Esophagus (tissue), 2 donors: ENCODE data around the gene POU2F3. TPM values are rescaled to one million over a fixed set of nuclear protein-coding genes. Genes with fewer than 3 reads are reported as not detected.

Experiments
- H3K27ac ChIP-seq, 2 donors: one replicate each; pipeline ENCODE4 v1.5.1; 2013; ENCODE audit warnings: low read depth in 2 of 2, mild to moderate bottlenecking in 2 of 2, inconsistent platforms in 1 of 2, low read length in 1 of 2, moderate library complexity in 1 of 2
- H3K27me3 ChIP-seq, 2 donors: one replicate each; pipeline ENCODE4 v1.6.1; 2013; ENCODE audit warnings: low read length in 2 of 2, control low read depth in 1 of 2, mild to moderate bottlenecking in 1 of 2; ENCODE audit not compliant: insufficient read depth in 2 of 2, control insufficient read depth in 1 of 2
- H3K36me3 ChIP-seq, 2 donors: one replicate each; pipeline ENCODE4 v1.6.1; 2013; ENCODE audit warnings: low read length in 1 of 2; ENCODE audit not compliant: control insufficient read depth in 2 of 2, insufficient read depth in 2 of 2
- H3K4me1 ChIP-seq, 2 donors: one replicate each; pipeline ENCODE4 v1.6.1; 2013; ENCODE audit warnings: low read length in 1 of 2; ENCODE audit not compliant: control insufficient read depth in 2 of 2, insufficient read depth in 2 of 2
- H3K4me3 ChIP-seq, 2 donors: one replicate each; pipeline ENCODE4 v1.5.1; 2013; ENCODE audit warnings: low read length in 2 of 2, mild to moderate bottlenecking in 2 of 2, low read depth in 1 of 2, moderate library complexity in 1 of 2
- H3K9me3 ChIP-seq, 2 donors: one replicate each; pipeline ENCODE4 v1.6.1; 2013; ENCODE audit warnings: mild to moderate bottlenecking in 2 of 2, low read depth in 1 of 2, low read length in 1 of 2, moderate library complexity in 1 of 2; ENCODE audit not compliant: control insufficient read depth in 2 of 2, insufficient read depth in 1 of 2
- WGBS, 2 donors: extraction: QIAGEN DNeasy Blood & Tissue Kit; methylation state at CpG; one replicate each; pipeline ENCODE4 v1.1.7; 2013; 5-methylcytosine and 5-hydroxymethylcytosine counted together
- polyA plus RNA-seq, 2 donors: library from polyadenylated mRNA; stranded (reverse); fragments of 200-250 nt; gene quantifications; one replicate each; pipeline ENCODE4 v1.2.3, GENCODE V29; 2013
- donor health status: healthy with polysubstance abuse.
- donor health status: Bipolar disorder and iron deficiency.

POU2F3 gene
- polyA plus RNA-seq, 2 donors: 3.1 to 4.5 TPM

DNA sequence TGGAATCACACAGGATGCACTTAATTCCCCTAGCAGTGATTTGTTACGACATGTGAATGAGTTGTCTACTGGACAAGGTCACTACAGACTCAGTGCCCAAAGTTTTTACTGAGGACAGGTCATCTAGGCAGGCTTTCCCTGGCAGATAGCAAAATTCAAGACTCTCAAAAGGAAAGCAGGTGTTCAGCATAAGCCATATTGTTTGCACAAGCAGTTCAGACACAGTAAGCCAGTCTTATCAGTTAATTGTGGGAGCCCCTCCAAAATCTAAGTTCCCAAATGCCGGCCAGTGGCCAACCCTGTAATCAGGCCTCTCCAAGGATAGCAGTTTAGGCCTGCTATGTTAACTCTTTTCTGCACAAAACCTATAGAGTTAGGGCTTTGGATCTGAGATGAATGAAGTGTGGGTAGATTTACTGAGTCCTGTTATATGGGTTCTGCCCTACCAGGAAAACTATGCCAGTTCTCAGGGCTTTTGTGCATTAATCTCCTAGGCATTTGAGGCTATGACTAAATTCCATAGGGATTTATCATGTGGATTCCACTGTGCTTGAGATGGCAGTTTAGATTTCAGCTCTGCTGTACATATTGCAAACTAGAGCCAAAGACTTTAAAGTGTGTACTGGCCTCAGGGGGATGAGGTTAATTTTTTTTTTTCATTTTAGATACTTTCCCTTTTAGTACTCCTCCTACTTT, 91.5 kb downstream of the POU2F3 start:
- peak overlapping the region; percentile 24 to 62 for H3K27ac ChIP-seq
- 41 to 51% methylated on average over 2 of the region's 2 CpGs for WGBS, 2 donors
- H3K4me3 ChIP-seq: no peak overlapping the region
- H3K4me1 ChIP-seq: peaks cover 0 to 8% of the 10 kb centered on the region in 2 donors
- no peaks in the 10 kb centered on the region for H3K9me3 ChIP-seq
- no peaks in the 10 kb centered on the region for H3K27me3 ChIP-seq
- H3K36me3 ChIP-seq: peaks cover 0 to 4% of the 10 kb centered on the region in 2 donors

GRCh38 chr11:120332822-120333716, 93.1 kb downstream of the POU2F3 start:
- Histone ChIP-seq H3K4me1 (peaks cover 0 to 8% of the 10 kb centered on the region in 2 donors), H3K9me3 (no peaks in the 10 kb centered on the region), H3K36me3 (peaks cover 0 to 4% of the 10 kb centered on the region in 2 donors), H3K27me3 (no peaks in the 10 kb centered on the region), H3K27ac (peak overlapping the region in 1 of 2 donors; percentile 13), H3K4me3 (no peak overlapping the region)
- 72 to 81% methylated on average over 5 of the region's 5 CpGs for WGBS, 2 donors

DNA sequence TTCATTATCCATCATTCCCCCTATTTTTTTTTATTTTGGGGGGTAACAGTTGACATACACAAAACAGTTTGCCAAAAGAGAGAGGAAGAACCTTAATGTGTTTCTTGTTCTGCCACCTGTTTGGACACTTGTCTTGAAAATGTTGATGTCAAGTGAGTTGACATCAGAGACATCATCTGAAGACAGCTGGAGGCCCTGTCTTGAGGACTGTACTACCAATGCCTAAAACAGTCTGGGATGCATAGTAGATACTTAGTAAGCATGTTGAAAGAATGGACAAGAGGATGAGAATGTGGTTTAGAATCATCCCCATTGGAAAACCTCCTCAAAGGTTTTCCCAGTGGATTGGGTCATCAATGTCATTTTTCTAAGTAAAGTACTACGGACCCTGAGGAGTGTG, 93.9 kb downstream of the POU2F3 start:
- no peak overlapping the region for H3K4me3 ChIP-seq
- WGBS, 2 donors: 76 to 85% methylated on average over 1 of the region's 1 CpG
- no peaks in the 10 kb centered on the region for H3K27me3 ChIP-seq
- H3K27ac ChIP-seq: no peak overlapping the region
- H3K9me3 ChIP-seq: no peaks in the 10 kb centered on the region
- H3K4me1 ChIP-seq: peaks cover 0 to 8% of the 10 kb centered on the region in 2 donors
- peaks cover 0 to 4% of the 10 kb centered on the region in 2 donors for H3K36me3 ChIP-seq

DNA sequence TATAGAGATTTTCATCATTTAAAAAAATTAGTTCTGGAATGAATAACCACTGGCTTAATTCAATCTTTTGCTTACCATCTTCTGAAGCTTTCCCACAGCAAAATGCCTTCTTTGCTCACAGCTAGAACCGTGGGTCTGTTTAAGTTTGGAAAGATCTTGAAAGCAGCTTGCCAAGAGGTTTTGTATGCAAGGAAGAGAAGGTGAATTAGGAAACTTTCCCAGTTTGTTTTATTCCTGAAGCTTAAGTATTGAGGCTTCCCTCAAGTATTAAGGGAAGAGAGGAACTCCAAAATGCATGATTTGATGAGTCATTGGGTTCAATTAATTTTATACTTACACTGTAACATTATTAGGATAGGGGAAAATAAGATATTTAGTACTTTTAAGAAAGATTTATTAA, 94.4 kb downstream of the POU2F3 start:
- H3K36me3 ChIP-seq: peaks cover 0 to 4% of the 10 kb centered on the region in 2 donors
- H3K27me3 ChIP-seq: no peaks in the 10 kb centered on the region
- peaks cover 0 to 8% of the 10 kb centered on the region in 2 donors for H3K4me1 ChIP-seq
- 12 to 24% methylated on average over 1 of the region's 1 CpG for whole genome bisulfite sequencing, 2 donors
- no peak overlapping the region for H3K27ac ChIP-seq
- H3K9me3 ChIP-seq: no peaks in the 10 kb centered on the region
- H3K4me3 ChIP-seq: no peak overlapping the region

- Histone ChIP-seq H3K4me1 (peaks cover 0 to 8% of the 10 kb centered on the region in 2 donors), H3K36me3 (peaks cover 0 to 4% of the 10 kb centered on the region in 2 donors), H3K27me3 (no peaks in the 10 kb centered on the region), H3K4me3 (peak overlapping the region in 1 of 2 donors; percentile 99), H3K27ac (peak overlapping the region; percentile 22 to 95), H3K9me3 (no peaks in the 10 kb centered on the region)
- 1% methylated on average over 8 of the region's 8 CpGs for WGBS, 2 donors
Measured at GRCh38 chr11:120334894-120335462, 95.0 kb downstream of the POU2F3 start.

DNA sequence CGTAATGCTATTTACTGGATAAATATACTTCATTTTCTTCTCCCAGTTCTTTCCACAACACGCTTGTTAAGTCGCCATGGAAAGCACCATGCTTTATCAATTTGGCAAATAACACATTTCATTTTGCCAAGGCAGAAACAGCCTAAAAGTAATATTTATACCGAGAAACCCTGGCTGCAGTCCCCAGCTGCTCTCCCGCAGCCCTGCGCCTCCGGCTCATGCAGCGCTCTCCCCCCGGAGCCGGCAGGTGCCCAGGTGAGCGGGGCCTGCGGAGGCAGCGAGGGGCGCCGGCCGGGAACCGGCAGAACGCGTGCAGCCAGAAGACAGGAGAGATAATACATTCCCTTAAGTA, 95.6 kb downstream of the POU2F3 start:
- Histone ChIP-seq H3K4me3 (peak overlapping the region; percentile 90 to 99), H3K4me1 (peaks cover 0 to 8% of the 10 kb centered on the region in 2 donors), H3K27me3 (no peaks in the 10 kb centered on the region), H3K9me3 (no peaks in the 10 kb centered on the region), H3K36me3 (no peaks in the 10 kb centered on the region), H3K27ac (peak overlapping the region; percentile 95)
- WGBS, 2 donors: 0 to 1% methylated on average over 19 of the region's 19 CpGs

GRCh38 chr11:120335908-120336640, 96.1 kb downstream of the POU2F3 start, which contains the start of gene ARHGEF12:
TSS of gene ARHGEF12 (plus strand) at chr11:120336413. CDS start at chr11:120337244, 831 bp downstream.
- Histone ChIP-seq H3K4me3 (peak within 1 kb of the TSS; percentile 90 to 99), H3K27ac (peak within 1 kb of the TSS; percentile 95), H3K27me3 (no peaks in the 10 kb centered on the region), H3K9me3 (no peaks in the 10 kb centered on the region), H3K4me1 (peaks cover 0 to 6% of the 10 kb centered on the region in 2 donors), H3K36me3 (no peaks in the 10 kb centered on the region)
- WGBS, 2 donors: 0% methylated on average over 90 to 92 of the region's 92 CpGs

DNA sequence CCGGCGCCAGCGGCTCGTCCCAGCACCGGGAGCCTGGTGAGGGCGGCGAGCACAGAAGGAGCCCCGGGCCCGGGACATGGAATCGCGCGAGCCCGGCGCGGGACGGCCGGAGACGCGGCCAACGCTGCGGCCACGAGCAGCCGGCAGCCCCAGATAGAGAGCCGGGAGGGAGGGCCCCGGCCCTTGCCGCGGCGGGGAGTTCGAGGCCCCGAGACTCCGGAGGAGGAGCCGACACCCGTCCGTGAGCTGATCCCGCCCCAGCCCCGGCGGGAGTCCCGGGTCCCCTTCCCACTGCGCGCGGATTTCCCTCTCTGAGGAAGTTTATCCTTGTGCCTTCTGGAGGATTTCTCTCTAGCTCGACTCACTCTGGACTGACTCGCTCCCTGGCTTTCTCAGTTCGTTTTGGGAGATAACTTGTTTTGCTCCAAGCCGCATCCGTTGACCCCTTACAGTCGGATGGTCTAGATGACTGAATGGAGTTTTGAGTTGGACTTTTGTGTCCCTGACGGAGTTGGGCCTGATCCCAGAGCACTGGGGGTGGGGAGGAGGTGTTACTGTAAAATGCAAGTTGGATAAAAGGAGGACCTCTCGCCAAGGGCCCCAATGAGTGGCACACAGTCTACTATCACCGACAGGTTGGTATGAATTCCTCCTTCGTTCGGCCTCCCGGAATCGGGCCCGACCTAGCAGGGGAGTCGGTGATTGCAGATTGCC, 96.9 kb downstream of the POU2F3 start:
- Histone ChIP-seq H3K27me3 (no peaks in the 10 kb centered on the region), H3K27ac (peak overlapping the region; percentile 95), H3K9me3 (no peaks in the 10 kb centered on the region), H3K4me1 (peaks cover 0 to 2% of the 10 kb centered on the region in 2 donors), H3K36me3 (no peaks in the 10 kb centered on the region), H3K4me3 (peak overlapping the region; percentile 90 to 99)
- WGBS, 2 donors: 0% methylated on average over 41 to 56 of the region's 56 CpGs
